ENCODE data around the gene FOXP1.

Gene FOXP1

GRCh38 chr3:71468311-71469137 lies 115.0 kb downstream of the FOXP1 start:
- DNase-seq (ENCODE audit: extremely low spot score), result no peak
- CTCF ChIA-PET, result no interaction called here
- POLR2A ChIA-PET, result no interaction called here
- TF ChIP-seq CTBP1 (IDR thresholded peaks at IDR 0.05; ENCODE audit: borderline replicate concordance) (no peak), L3MBTL2 (conservative IDR thresholded peaks at IDR 0.05) (no peak), HDGF (IDR thresholded peaks at IDR 0.05; ENCODE audit: borderline replicate concordance) (no peak), ELF4 (IDR thresholded peaks at IDR 0.05) (no peak), FOXK2 (IDR thresholded peaks at IDR 0.05) (no peak)

- CTCF ChIA-PET, result interaction anchor here (0.6 kb wide), 1 partner anchor 307 kb away, joined by 3 read pairs; no protein-coding TSS in a partner anchor
- no peak for TF ChIP-seq SUZ12 (IDR thresholded peaks at IDR 0.05)
- no peak for TF ChIP-seq LEF1 (IDR thresholded peaks at IDR 0.05; ENCODE audit: borderline replicate concordance)
- no peak for TF ChIP-seq FOXM1 (IDR thresholded peaks at IDR 0.05; ENCODE audit: borderline replicate concordance)
- TF ChIP-seq NFRKB (IDR thresholded peaks at IDR 0.05), result no peak
- TF ChIP-seq CTBP1 (IDR thresholded peaks at IDR 0.05; ENCODE audit: borderline replicate concordance), result no peak
- TF ChIP-seq TARDBP (IDR thresholded peaks at IDR 0.05), result no peak
- no peak for TF ChIP-seq PKNOX1 (IDR thresholded peaks at IDR 0.05)
- no peak for TF ChIP-seq L3MBTL2 (conservative IDR thresholded peaks at IDR 0.05)
- TF ChIP-seq ARNT (IDR thresholded peaks at IDR 0.05), result no peak
- TF ChIP-seq ZNF384 (IDR thresholded peaks at IDR 0.05), result no peak
- TF ChIP-seq ELF4 (IDR thresholded peaks at IDR 0.05), result no peak
- no peak for TF ChIP-seq HDGF (IDR thresholded peaks at IDR 0.05; ENCODE audit: borderline replicate concordance)
- no peak for TF ChIP-seq BHLHE40 (IDR thresholded peaks at IDR 0.05; ENCODE audit: borderline replicate concordance)
- TF ChIP-seq FOXA1 (IDR thresholded peaks at IDR 0.05), result no peak
- no peak for DNase-seq (ENCODE audit: extremely low spot score)
- POLR2A ChIA-PET, result interaction anchor here (0.8 kb wide), 1 partner anchor 117 kb away, joined by 3 read pairs; the partner anchor contains the start of gene FOXP1
These were observed 117.0 kb downstream of the FOXP1 start for GRCh38 chr3:71466483-71466882.

- no peak for DNase-seq (ENCODE audit: extremely low spot score)
- ChIA-PET CTCF (no interaction called here), POLR2A (interaction anchor here (0.8 kb wide), 1 partner anchor 118 kb away, joined by 3 read pairs; the partner anchor contains the start of gene FOXP1)
- TF ChIP-seq NFRKB (IDR thresholded peaks at IDR 0.05) (no peak), ARNT (IDR thresholded peaks at IDR 0.05) (no peak), L3MBTL2 (conservative IDR thresholded peaks at IDR 0.05) (no peak), ZNF384 (IDR thresholded peaks at IDR 0.05) (no peak), HDGF (IDR thresholded peaks at IDR 0.05; ENCODE audit: borderline replicate concordance) (no peak), CTBP1 (IDR thresholded peaks at IDR 0.05; ENCODE audit: borderline replicate concordance) (no peak), SP1 (IDR thresholded peaks at IDR 0.05) (no peak), LEF1 (IDR thresholded peaks at IDR 0.05; ENCODE audit: borderline replicate concordance) (no peak), ELF4 (IDR thresholded peaks at IDR 0.05) (no peak), PKNOX1 (IDR thresholded peaks at IDR 0.05) (no peak), FOXA1 (IDR thresholded peaks at IDR 0.05) (no peak), FOXK2 (IDR thresholded peaks at IDR 0.05) (no peak), BHLHE40 (IDR thresholded peaks at IDR 0.05; ENCODE audit: borderline replicate concordance) (no peak), FOXM1 (IDR thresholded peaks at IDR 0.05; ENCODE audit: borderline replicate concordance) (no peak), TARDBP (IDR thresholded peaks at IDR 0.05) (no peak)
These were observed 118.0 kb downstream of the FOXP1 start for GRCh38 chr3:71465371-71466036.

- POLR2A ChIA-PET, result no interaction called here
- CTCF ChIA-PET, result no interaction called here
- no peak for TF ChIP-seq ZNF384 (IDR thresholded peaks at IDR 0.05)
- no peak for TF ChIP-seq FOXK2 (IDR thresholded peaks at IDR 0.05)
- no peak for TF ChIP-seq BHLHE40 (IDR thresholded peaks at IDR 0.05; ENCODE audit: borderline replicate concordance)
- no peak for TF ChIP-seq PKNOX1 (IDR thresholded peaks at IDR 0.05)
- no peak for DNase-seq (ENCODE audit: extremely low spot score)
These were observed 118.9 kb downstream of the FOXP1 start for GRCh38 chr3:71464613-71465012.

- ChIA-PET CTCF (no interaction called here), POLR2A (no interaction called here)
- DNase-seq (ENCODE audit: extremely low spot score), result no peak
- no peak for TF ChIP-seq CTBP1 (IDR thresholded peaks at IDR 0.05; ENCODE audit: borderline replicate concordance)
- TF ChIP-seq FOXK2 (IDR thresholded peaks at IDR 0.05), result no peak
- no peak for TF ChIP-seq TARDBP (IDR thresholded peaks at IDR 0.05)
- no peak for TF ChIP-seq BHLHE40 (IDR thresholded peaks at IDR 0.05; ENCODE audit: borderline replicate concordance)
- no peak for TF ChIP-seq LEF1 (IDR thresholded peaks at IDR 0.05; ENCODE audit: borderline replicate concordance)
- no peak for TF ChIP-seq SP1 (IDR thresholded peaks at IDR 0.05)
- TF ChIP-seq NFRKB (IDR thresholded peaks at IDR 0.05), result no peak
- TF ChIP-seq L3MBTL2 (conservative IDR thresholded peaks at IDR 0.05), result no peak
- TF ChIP-seq FOXM1 (IDR thresholded peaks at IDR 0.05; ENCODE audit: borderline replicate concordance), result no peak
- no peak for TF ChIP-seq FOXA1 (IDR thresholded peaks at IDR 0.05)
- no peak for TF ChIP-seq PKNOX1 (IDR thresholded peaks at IDR 0.05)
- no peak for TF ChIP-seq SUZ12 (IDR thresholded peaks at IDR 0.05)
- TF ChIP-seq ELF4 (IDR thresholded peaks at IDR 0.05), result no peak
- no peak for TF ChIP-seq HDGF (IDR thresholded peaks at IDR 0.05; ENCODE audit: borderline replicate concordance)
- no peak for TF ChIP-seq ARNT (IDR thresholded peaks at IDR 0.05)
- TF ChIP-seq ZNF384 (IDR thresholded peaks at IDR 0.05), result no peak
These were observed 119.9 kb downstream of the FOXP1 start for GRCh38 chr3:71463617-71464016.

All from HEK293T (cell line).